Liver (tissue), 3 donors: Measurements from ENCODE around the gene POC1A.

Experiments used
- ATF3 ChIP-seq: IDR thresholded peaks from 2 replicates; pipeline ENCODE4 v1.6.1; 2016; ENCODE audit warnings: antibody characterized with exemption
- CTCF ChIP-seq: fragments of 150-350 bp; IDR thresholded peaks from 2 replicates; pipeline ENCODE4 v1.5.1; 2017; ENCODE audit warnings: improper control_type of control experiment, low read depth, low read length; ENCODE audit not compliant: missing input control
- EGR1 ChIP-seq, 2 donors: IDR thresholded peaks; 2 replicates each; pipeline ENCODE4 v1.6.1; 2016 to 2018; ENCODE audit warnings: antibody characterized with exemption in 2 of 2, low read depth in 2 of 2
- GABPA ChIP-seq, 2 donors: IDR thresholded peaks in 1 of 2; conservative IDR thresholded peaks in 1 of 2; 2 replicates each; pipeline ENCODE4 v1.6.1; 2016; ENCODE audit warnings: antibody characterized with exemption in 2 of 2, mild to moderate bottlenecking in 1 of 2, moderate library complexity in 1 of 2
- JUND ChIP-seq, 2 donors: IDR thresholded peaks; 2 replicates each; pipeline ENCODE4 v1.6.1; 2016; ENCODE audit warnings: antibody characterized with exemption in 2 of 2
- NR2F2 ChIP-seq: IDR thresholded peaks from 2 replicates; pipeline ENCODE4 v1.6.1; 2016; ENCODE audit warnings: antibody characterized with exemption
- RAD21 ChIP-seq, 2 donors: IDR thresholded peaks; 2 replicates each; pipeline ENCODE4 v1.6.1; 2016; ENCODE audit warnings: antibody characterized with exemption in 2 of 2, mild to moderate bottlenecking in 2 of 2
- REST ChIP-seq: IDR thresholded peaks from 2 replicates; pipeline ENCODE4 v1.6.1; 2016; ENCODE audit warnings: antibody characterized with exemption, mild to moderate bottlenecking
- RXRA ChIP-seq, 2 donors: IDR thresholded peaks; 2 replicates each; pipeline ENCODE4 v1.6.1; 2017 to 2018; ENCODE audit warnings: antibody characterized with exemption in 2 of 2, mild to moderate bottlenecking in 1 of 2
- SP1 ChIP-seq: IDR thresholded peaks from 2 replicates; pipeline ENCODE4 v1.6.1; 2018; ENCODE audit warnings: antibody characterized with exemption, mild to moderate bottlenecking
- TAF1 ChIP-seq: conservative IDR thresholded peaks from 2 replicates; pipeline ENCODE4 v1.6.1; 2016; ENCODE audit warnings: antibody characterized with exemption, mild to moderate bottlenecking
- YY1 ChIP-seq: IDR thresholded peaks from 2 replicates; pipeline ENCODE4 v1.6.1; 2016; ENCODE audit warnings: antibody characterized with exemption, mild to moderate bottlenecking
- TF ChIP-seq, protein P1 (sequence below): IDR thresholded peaks from 2 replicates; pipeline ENCODE4 v1.6.1; 2016; ENCODE audit warnings: antibody characterized with exemption
- TF ChIP-seq, protein P2 (sequence below): IDR thresholded peaks from 2 replicates; pipeline ENCODE4 v1.6.1; 2016; ENCODE audit warnings: antibody characterized with exemption
- donor health status: healthy.
- donor health status: healthy.

- TF ChIP-seq, protein P1, sequence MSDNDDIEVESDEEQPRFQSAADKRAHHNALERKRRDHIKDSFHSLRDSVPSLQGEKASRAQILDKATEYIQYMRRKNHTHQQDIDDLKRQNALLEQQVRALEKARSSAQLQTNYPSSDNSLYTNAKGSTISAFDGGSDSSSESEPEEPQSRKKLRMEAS, result no peak
- TF ChIP-seq EGR1 (IDR thresholded peaks at IDR 0.05; ENCODE audit: low read depth in 2 of 2) (no peak), CTCF (no peak), RAD21 (IDR thresholded peaks at IDR 0.05) (no peak), SP1 (no peak), ATF3 (no peak), NR2F2 (no peak), REST (no peak), YY1 (no peak), GABPA (IDR thresholded peaks at IDR 0.05 in 1 of 2, conservative IDR thresholded peaks at IDR 0.05 in 1 of 2) (no peak), TAF1 (no peak), JUND (IDR thresholded peaks at IDR 0.05) (no peak), RXRA (IDR thresholded peaks at IDR 0.05) (no peak)
- TF ChIP-seq, protein P2, sequence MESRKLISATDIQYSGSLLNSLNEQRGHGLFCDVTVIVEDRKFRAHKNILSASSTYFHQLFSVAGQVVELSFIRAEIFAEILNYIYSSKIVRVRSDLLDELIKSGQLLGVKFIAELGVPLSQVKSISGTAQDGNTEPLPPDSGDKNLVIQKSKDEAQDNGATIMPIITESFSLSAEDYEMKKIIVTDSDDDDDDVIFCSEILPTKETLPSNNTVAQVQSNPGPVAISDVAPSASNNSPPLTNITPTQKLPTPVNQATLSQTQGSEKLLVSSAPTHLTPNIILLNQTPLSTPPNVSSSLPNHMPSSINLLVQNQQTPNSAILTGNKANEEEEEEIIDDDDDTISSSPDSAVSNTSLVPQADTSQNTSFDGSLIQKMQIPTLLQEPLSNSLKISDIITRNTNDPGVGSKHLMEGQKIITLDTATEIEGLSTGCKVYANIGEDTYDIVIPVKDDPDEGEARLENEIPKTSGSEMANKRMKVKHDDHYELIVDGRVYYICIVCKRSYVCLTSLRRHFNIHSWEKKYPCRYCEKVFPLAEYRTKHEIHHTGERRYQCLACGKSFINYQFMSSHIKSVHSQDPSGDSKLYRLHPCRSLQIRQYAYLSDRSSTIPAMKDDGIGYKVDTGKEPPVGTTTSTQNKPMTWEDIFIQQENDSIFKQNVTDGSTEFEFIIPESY, result no peak
Observed at GRCh38 chr3:52026041-52026440, 128.2 kb downstream of the POC1A start.
